ENCODE measurements around the gene CLTCL1.
A peak's percentile ranks its signal among the peaks of the same experiment; 100 is the strongest.

CLTCL1 gene

DNA sequence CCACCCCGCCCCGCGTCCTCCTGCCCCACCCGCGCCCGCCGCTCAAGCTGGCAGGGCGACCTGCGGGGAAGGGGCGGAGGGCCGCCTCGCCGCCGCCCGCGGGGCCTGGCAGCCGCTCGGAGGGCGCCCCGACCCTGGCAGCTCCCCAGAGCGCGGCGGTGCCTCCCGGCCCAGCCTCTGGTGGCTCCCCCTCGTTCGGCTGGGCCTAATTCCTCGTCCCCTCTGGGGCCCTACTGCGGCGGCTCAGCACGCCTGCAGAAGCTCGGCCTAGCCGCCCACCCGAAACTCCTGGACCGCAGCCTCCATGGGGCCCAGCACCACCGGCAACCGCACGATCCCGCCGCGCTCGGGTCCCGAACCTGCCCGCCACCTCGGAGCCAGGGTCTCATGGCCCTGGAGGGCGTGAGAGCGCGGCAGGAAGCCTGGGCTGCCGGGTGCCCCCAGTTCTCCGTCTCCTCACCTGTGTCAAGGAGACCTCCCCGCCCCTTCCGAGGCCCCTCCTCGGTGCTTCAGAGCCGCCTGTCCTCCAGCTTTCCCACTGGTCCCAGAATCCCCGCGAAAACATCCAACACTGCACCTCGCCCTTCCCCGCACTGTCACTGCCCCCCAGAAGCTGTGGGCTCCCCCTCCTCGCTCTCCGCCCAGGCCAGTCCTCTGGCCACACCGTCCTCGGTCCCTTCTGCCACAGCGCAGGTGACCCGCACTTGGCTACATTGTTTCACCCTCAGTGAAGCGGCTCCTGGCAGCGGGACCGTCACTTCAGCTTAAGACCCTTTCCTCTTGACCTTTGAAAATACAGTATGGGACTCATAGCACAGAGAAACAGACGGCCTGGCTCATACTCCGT lies 140.8 kb downstream of the CLTCL1 start:
- no peak for DNase-seq (ENCODE audit: low read depth in 2 of 2)

DNA sequence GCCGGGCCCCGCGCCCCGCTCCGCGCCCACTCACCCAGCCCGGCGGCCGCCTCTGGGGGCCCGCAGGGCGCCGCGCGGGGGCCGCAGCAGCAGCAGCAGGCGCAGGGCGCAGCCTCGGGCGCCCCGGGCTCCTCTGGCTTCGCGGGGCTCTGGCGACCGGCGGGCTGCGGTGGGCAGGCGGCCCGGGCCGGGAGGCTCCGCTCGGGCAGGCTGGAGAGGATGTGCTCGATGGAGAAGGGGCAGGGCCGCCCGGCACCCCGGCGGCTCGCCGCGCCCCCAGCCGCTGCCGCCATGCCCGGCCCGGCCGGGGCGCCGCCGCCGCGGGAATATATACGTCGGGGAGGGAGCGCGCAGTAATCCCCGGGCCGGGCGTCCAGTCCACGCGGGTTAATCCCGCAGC lies 141.5 kb downstream of the CLTCL1 start, which contains the start of gene GSC2:
Gene GSC2, minus strand, starts transcription at position 302 of the 400 bp plus-strand sequence. Its CDS starts 9 bp downstream, at position 293.
- no peak for DNase-seq (ENCODE audit: low read depth in 2 of 2)

DNA sequence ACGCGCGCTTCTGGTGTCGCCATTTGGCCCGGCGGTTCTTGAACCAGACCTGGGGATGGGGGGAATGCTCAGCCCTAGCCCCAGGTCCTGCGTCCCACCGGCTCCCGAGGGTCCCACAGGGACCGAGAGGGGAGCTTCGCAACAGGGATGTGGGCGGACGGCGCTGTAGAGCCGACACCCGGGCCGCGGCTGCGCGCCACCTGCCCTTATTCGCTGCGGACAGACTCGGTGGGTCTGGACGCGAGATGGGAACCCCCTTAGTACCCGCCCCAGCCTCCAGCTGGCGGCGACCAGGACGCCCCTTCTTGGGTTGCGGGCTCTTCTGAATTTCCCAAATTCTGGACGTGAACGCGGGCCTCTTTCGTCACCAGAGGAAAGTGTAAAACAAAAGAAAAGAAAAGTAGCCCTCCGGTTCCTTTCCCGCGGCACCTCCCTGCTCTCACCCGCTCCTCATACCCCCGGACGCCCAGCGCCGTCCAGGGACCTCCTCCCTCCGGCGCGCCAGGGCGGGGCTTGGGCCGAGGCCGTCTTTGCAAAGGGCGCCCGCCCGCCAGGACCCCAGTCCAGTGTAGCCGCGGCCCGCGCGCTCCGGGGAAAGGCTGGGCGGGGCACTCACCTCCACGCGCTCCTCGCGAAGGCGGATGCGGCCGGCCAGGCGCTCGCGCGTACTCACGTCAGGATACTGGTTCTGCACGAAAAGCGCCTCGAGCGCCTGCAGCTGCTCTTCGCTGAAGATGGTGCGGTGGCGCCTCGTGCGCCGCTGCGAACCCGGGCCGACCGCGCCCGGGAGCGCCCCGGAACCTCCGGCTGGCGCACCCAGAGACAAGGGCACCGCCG lies 142.3 kb downstream of the CLTCL1 start:
- peak; percentile 15 to 16 for DNase-seq (ENCODE audit: low read depth in 2 of 2)

DNA sequence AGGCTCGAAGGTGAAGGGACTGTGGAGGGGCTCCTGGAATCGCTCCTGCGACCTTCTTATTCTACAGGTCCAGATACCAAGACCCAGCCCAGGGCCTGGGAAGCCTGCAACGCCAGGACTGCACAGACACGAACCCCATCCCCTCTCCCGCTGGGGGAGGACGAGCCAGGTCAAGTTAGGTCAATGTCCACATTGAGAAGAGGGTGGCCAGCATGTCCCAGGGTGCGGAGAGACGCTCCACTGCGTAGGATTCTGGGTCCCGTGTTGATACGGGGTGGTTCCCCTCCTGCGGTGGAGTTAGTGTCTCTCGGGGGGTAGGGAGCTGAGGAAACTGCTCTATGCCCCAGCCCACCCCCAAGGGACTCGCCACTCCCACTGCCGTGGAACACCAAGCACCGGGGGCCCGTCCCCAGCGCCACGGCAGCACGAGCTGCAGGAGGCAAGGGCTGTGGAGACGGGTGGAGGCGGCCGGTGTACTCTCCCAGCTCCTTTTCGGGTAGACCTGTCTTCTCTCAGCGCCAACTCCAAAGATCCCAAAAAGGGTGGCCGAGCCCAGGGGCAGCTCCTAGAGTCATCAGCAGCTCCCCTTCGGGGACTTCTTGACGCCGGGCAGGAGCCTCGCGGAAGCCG lies 143.0 kb downstream of the CLTCL1 start:
- DNase-seq (ENCODE audit: low read depth in 2 of 2), result no peak

DNA sequence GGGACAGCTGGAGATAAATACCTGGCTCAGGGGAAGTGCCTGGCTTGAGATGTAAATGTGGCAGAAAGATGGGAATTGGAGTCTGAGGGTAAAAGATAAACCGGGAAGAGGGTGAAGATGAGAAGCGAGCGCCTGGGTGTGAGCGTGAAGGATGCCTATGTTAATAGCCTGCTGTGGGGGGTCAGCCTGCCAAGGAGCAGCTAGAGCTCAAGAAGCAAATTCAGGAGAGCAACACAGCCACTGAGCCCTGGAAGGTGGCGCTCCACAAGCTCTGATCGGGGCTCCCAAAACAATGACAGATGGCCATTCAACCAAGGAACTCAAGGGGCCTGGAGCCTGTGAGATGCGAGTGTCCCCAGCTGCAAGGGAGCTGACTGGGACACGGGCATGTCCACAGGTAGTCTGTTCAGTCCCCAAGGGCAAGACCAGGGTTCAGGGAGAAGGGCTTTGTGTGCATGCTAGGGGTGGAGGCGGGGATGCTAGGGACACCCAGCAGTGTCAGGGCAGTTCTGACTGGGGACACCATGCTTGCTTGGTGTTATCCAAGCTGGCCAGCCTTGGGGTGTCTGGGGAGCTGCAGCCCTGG lies 144.2 kb downstream of the CLTCL1 start:
- no peak for DNase-seq (ENCODE audit: low read depth in 2 of 2)

DNA sequence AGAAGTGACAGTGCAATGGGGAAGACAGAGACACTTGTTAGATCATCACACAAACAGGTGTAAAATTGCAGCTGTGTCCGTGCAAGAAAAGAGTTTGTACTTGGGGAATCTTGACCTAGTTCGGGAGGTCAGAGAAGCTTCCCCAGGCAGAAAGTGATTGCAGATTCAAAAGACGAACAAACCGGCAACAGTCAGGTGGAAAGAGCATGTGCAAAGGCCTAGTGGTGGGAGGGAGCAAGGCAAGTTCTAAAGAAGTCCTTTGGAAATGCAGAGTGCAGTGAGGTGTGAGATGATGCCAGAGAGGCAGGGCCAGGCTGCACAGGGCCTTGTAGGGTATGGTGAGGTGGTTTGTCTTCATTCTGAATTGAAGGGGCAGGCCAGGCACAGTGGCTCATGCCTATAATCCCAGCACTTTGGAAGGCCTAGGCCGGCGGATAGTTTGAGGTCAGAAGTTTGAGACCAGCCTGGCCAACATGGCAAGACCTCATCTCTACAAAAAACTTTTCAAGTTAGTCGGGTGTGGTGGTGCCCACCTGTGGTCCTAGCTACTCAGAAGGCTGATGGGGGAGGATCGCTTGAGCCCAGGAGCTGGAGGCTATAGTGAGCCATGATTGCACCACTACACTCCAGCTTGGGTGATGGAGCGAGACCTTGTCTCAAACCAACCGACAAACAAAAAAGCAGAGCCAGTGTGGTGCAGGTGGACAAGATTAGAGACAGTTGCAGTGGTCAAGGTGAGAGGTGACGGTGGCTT lies 145.1 kb downstream of the CLTCL1 start:
- no peak for DNase-seq (ENCODE audit: low read depth in 2 of 2)

DNA sequence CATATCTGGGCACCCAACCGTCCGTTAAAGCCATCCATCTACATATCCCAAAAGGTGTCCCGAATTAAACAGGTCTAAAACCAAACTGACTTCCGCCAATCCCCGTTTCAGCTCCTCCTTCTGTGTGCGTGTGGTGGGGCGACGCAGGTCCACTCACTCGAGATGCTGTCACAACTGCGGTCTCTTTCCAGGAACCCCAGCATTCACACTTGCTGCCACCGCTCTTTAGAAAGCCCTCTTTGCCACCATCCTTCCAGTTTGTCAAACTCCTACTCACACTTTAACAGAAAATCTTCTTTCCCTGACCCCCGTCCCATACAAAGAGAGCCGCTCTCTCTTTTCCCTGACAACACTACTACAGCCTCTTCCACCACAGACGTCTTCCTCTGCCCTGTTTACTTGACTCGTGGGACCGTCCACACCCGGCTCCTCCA lies 147.5 kb downstream of the CLTCL1 start:
- peak; percentile 24 to 28 for DNase-seq (ENCODE audit: low read depth in 2 of 2)

DNA sequence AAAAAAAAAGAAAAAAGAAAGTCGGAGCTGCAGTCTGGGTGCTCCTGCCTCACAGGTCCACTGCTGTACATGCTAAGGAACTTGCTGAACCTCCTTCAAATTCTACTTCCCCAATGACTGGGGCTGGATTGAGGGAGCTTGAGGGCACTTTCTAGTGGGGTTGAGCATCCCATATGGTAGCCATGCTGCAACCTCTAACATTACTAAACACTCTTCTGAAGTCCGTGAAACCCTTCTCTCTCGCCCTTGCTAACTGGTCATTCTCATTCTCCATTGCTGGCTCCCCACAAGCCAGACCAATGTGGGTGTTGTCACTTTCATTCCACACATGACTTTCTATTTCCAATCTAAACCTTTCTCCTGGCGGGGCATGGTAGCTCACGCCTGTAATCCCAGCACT lies 148.3 kb downstream of the CLTCL1 start:
- no peak for DNase-seq (ENCODE audit: low read depth in 2 of 2)

DNA sequence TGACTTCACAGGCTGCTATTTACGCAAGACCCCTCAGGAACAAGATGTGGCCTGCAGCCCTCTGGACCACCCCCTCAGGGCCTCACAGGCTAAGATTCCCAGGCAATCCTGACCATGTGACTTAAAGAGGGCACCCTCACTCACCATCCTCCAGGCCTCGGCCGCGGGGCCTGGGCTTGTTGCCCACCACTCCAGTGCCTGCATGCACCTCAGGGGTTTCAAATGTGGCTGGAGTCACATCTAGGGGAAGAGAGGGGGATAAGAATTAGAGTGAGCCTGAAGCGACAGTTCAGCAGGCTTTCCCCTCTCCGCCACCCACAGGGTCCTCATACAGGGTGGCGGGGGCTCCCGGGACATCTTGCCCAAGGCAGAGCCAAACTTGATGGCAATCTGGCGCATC lies 149.1 kb downstream of the CLTCL1 start:
- no peak for DNase-seq (ENCODE audit: low read depth in 2 of 2)

DNA sequence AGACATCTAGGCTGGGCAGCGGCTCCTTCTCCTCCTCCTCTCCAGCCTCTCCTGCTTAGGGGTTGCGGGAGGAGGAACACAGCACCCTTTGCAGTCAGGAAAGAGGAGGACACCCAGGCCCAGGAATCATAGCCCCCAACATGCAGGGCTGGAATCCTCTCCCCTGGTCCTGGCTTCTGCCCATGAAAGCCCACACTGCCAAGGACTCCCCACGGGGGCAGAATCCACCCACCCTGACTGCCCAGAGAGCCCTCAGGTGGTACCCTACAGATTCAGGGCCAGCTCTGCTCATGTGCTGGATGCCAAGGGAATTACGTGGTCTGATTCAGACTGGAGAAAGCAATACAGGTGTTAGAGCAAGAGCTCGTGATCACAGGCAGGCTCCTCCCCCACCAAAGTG lies 151.5 kb downstream of the CLTCL1 start:
- no peak for DNase-seq (ENCODE audit: low read depth in 2 of 2)

DNA sequence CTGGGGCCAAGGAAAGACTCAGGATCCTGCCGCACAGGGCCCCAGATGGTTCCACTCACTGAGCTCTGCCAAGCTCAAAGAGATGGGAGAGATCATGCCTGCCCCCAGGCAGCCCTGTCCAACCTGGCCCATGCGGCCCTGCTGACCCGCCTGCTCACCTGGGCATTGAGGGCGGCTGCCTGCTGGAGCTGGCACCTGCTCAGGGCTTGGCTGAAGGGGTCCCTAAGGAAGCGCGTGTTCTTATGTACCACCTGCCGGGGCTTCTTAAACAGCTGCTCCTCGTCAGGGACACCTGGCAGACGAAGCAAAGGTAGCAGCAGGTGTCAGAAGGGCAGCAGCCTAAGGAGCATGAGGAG lies 152.5 kb downstream of the CLTCL1 start:
- no peak for DNase-seq (ENCODE audit: low read depth in 2 of 2)

DNA sequence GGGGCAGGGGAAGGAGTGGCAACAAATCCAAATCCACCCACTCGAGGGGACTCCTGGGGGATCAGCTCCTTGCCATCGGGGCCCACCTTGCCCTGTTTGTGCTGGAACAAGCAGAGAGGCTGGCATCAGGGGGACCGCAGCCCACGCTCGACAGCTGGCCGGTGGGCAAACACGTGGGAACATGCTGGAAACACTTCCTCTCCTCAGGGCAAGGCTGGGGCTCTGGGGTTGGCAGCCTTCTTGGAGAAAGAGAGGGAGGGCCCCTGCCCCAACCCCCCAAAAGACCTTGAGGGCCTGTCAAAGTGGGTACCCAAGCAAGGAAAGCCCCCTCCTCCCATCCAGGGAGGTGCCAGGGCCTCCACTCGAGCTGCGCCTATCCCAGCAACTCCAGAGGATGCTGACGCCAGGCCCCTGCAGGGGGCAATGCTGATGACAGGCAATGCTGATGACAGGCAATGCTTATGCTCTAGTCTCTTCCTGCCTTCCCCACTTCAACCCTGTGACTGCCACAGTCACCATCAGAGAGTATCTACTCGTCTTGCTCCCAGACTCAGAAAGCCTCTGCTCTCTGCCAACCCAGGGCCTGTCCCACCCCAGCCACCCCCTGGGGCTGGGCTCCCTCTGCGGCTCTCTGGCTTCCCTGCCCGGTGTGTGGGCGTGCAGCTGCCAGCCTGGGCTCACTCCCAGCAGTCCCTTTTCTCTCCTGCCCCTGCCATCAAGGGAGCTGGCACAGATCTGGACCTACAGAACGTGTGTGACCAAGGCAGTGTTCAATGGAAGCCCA lies 153.1 kb downstream of the CLTCL1 start:
- DNase-seq (ENCODE audit: low read depth in 2 of 2), result no peak

DNA sequence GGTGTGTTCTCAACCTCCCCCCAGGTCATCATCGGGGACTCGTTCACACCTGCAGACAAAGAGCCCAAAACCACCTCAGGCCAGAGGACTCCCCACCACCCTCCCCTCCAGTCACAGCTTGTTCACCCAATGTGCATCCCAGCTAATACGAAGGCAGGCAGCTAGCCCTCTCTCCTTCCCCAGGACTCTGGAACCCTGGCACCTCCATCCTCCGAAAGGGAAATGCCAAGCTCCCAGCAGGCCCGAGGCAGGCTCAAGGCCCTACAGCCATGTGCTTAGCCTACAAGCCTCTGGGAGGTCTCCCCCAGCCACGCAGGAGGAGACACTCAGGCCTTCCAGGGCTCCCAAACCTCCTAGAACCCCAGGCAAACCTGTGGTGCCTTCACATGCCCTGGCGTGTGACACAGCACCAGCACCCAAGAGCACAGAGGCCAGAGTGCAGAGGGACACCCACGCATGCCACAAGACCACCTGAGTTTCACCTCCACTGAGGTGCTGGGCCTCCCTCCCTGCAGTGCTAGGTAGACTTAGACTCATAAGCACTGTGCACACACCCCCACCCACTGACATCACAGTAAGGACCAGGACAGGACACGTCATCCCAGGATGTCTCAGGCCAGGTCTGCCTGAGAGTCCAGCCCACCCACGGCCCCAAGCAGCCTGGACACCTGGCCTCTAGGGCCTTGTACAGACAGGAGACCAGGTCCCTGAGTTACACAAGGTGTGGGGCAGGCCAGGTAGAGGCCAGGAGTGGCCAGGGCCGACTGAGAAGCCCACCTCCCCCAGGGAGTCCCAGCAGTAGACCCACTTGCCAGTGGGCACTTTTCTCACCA lies 153.9 kb downstream of the CLTCL1 start:
- DNase-seq (ENCODE audit: low read depth in 2 of 2), result no peak

DNA sequence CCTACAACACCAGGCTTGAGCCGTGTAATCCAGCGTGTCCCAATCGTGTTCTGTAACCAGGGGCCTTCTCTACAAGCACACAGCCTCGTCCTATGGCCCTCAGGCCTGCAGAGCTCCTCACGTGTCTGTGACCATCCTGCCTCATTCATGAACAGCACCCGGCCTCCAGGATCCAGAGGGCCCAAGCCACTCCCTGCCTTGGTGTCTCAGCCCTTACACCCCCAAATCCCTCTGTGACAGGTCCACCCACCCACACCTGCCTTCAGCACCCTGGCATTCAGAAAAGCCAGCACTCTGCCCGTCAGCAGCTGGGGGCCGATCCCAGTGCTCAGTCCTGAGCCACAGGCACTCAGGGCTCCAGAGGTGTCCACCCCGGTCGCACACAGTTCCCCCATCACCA lies 154.6 kb downstream of the CLTCL1 start:
- DNase-seq (ENCODE audit: low read depth in 2 of 2), result no peak

DNA sequence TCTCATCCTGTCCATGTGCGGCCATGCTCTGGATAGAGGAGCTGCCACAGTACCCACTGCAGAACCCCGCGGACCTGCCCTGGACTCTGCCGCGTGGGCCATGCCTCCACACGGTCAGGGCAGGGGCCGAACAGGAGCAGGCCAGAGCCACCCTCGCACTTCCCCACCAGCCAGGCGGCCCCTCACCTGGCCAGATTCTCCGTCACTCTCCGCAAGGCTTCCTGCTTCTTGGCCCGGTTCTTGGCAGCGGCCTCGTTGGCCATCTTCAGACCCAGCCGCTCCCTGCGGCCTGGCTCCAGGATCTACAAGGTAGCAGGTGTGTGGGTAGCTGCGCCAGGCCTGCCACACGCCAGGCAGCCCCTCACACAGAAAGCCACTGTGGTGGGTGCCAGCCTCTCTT lies 156.6 kb downstream of the CLTCL1 start:
- DNase-seq (ENCODE audit: low read depth in 2 of 2), result no peak

DNA sequence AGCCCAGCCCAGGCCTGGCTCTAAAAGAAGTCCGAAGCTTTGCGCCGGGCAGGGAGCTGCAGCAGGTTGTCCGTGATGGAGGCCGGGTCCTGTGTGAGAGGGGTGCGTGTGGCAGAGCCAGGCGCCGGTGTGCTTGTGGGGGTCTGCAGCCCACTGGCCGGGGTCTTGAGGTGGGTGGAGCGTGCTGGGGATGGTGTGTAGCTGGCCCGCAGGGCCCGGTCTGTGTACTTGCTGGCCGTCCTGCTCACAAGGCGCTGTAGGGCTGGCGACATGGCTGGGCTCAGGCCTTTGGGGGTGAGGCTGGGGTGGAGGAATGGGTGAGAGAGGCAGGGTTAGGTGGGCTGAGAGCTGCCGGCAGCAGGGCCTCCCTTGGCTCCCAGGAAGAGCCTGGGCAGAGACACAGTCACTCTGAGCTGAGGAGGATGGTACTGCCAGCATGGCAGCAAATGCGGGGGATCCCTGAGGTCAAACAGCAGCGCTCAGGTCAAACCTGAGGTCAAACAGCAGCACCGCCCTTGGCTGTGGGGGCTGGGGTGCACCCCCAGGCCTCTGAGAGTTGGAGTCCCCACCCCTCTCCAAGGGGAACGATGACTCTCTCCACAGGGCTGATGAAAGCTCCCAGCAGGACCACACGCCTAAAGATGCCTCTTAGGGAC lies 157.2 kb downstream of the CLTCL1 start:
- DNase-seq (ENCODE audit: low read depth in 2 of 2), result no peak

DNA sequence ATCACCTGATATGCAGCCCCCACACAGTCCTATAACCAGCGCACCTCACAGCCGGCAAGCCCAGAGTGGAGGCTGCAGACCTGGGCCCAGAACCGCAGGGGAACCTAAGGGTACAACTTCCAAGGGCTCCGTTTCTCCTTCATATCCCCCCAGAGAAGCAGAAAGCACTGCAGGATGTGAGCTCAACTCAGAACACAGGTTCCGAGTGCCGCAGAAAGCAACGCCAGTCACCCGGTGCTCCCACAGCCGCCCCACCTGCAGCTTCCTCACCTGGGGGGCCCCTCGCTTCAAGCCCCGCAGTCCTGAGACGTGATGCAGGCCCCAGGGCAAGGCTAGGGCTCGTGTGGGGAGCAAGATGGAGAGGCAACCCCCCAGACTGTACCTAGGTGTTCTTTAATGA lies 158.0 kb downstream of the CLTCL1 start:
- no peak for DNase-seq (ENCODE audit: low read depth in 2 of 2)

DNA sequence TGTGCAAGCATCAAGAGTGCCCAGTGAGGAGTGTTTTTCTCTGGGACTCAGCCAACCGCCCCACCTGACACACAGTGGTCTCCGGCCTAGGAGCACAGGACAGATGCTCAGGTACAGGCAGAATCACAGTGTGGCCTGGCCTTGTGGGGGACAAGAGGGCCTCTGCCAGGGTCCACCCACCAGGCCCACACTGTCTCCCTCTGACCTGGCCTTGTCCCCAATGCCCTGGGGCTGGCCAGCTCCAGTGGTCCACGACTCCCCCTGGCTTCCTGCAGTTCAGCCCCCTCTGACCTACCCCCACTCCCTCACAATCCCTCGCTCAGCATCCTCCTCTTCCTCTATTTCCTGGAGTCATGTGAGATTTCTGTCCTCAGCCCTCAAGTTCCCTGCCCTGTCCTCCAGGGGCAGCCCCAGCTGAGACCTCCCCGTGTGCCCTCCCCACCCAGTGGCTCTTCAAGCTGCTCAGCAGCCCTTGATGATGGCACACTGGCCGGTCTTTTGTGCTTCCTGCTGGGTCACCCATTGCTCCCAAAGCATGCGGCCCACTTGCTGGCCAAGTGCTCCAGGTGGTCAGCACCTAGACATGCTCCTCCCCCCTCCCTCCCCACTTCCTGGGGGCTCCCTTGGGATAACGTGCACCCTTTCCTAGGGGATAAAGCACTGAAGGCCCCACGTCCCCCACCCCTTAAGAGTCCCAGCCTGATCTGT lies 158.7 kb downstream of the CLTCL1 start:
- DNase-seq (ENCODE audit: low read depth in 2 of 2), result no peak
